Progenitor cell of endocrine pancreas (in vitro differentiated cells): ENCODE data around the gene GSTM4. TPM values are rescaled to one million over a fixed set of nuclear protein-coding genes. Genes with fewer than 3 reads are reported as not detected.
"Not testable (repeated sequence)": the region's sequence is repeated elsewhere in the genome, so short reads cannot be mapped to it uniquely, and the experiment has no call there.

Source experiments
- DNase-seq: peaks from one replicate; pipeline ENCODE4 v3.0.0; 2021; ENCODE audit warnings: low spot score; ENCODE audit not compliant: unreplicated experiment
- H3K27ac Mint-ChIP-seq: 2 replicates; pipeline ENCODE4 v1.8.0; 2021; ENCODE audit warnings: mild to moderate bottlenecking, moderate library complexity, mixed read lengths
- H3K27me3 Mint-ChIP-seq: 2 replicates; pipeline ENCODE4 v1.8.0; 2021; ENCODE audit warnings: mixed read lengths
- H3K36me3 Mint-ChIP-seq: 2 replicates; pipeline ENCODE4 v1.8.0; 2022; ENCODE audit warnings: mixed read lengths; ENCODE audit not compliant: insufficient read depth
- H3K4me1 Mint-ChIP-seq: 2 replicates; pipeline ENCODE4 v1.8.0; 2021; ENCODE audit warnings: low read depth, mixed read lengths
- H3K4me3 Mint-ChIP-seq: 2 replicates; pipeline ENCODE4 v1.8.0; 2021; ENCODE audit warnings: low read depth, mild to moderate bottlenecking, moderate library complexity, mixed read lengths
- H3K9me3 Mint-ChIP-seq: 2 replicates; pipeline ENCODE4 v1.8.0; 2021; ENCODE audit warnings: low read depth, mixed read lengths
- CTCF ChIP-seq: fragments of 200-600 bp; sonication (generic); IDR thresholded peaks from one replicate; pipeline ENCODE4 v1.5.0; 2021; ENCODE audit warnings: antibody characterized with exemption, mild to moderate bottlenecking; ENCODE audit not compliant: unreplicated experiment
- total RNA-seq: library from RNA; stranded (reverse); gene quantifications from 2 replicates; pipeline ENCODE4 v1.2.1, GENCODE V29; 2021

The GSTM4 gene
- total RNA-seq, 1 donor from 2014 or later, result 21.0 TPM

- no peaks in the 10 kb centered on the region for H3K9me3 Mint-ChIP-seq
- no peak overlapping the region for H3K27ac Mint-ChIP-seq
- no peaks in the 10 kb centered on the region for H3K27me3 Mint-ChIP-seq
- peaks cover 7% of the 10 kb centered on the region for H3K4me1 Mint-ChIP-seq
- TF ChIP-seq CTCF, result no peak
- DNase-seq, result no peak
- peaks cover 10% of the 10 kb centered on the region for H3K36me3 Mint-ChIP-seq
- H3K4me3 Mint-ChIP-seq, result no peak overlapping the region
These were observed 15.2 kb downstream of the GSTM4 start for GRCh38 chr1:109671067-109671466.

- DNase-seq, H3K36me3 Mint-ChIP-seq, H3K4me3 Mint-ChIP-seq, H3K9me3 Mint-ChIP-seq, H3K4me1 Mint-ChIP-seq, H3K27ac Mint-ChIP-seq, H3K27me3 Mint-ChIP-seq: not testable (repeated sequence)
These were observed 18.0 kb downstream of the GSTM4 start for GRCh38 chr1:109673861-109674260.

- H3K4me1 Mint-ChIP-seq, H3K36me3 Mint-ChIP-seq, H3K27ac Mint-ChIP-seq, DNase-seq, H3K27me3 Mint-ChIP-seq, H3K4me3 Mint-ChIP-seq, H3K9me3 Mint-ChIP-seq: not testable (repeated sequence)
These were observed 20.9 kb downstream of the GSTM4 start for GRCh38 chr1:109676683-109677381.

GRCh38 chr1:109677459-109677858, 21.6 kb downstream of the GSTM4 start:
- Mint-ChIP-seq H3K36me3 (no peaks in the 10 kb centered on the region), H3K4me3 (no peak overlapping the region), H3K27ac (no peak overlapping the region), H3K4me1 (no peaks in the 10 kb centered on the region), H3K9me3 (no peaks in the 10 kb centered on the region), H3K27me3 (no peaks in the 10 kb centered on the region)
- TF ChIP-seq CTCF, result no peak
- DNase-seq, result no peak

- DNase-seq, H3K36me3 Mint-ChIP-seq, H3K9me3 Mint-ChIP-seq, H3K27ac Mint-ChIP-seq, H3K4me3 Mint-ChIP-seq, H3K27me3 Mint-ChIP-seq, H3K4me1 Mint-ChIP-seq: not testable (repeated sequence)
These were observed 22.7 kb downstream of the GSTM4 start for GRCh38 chr1:109678637-109679036.

- H3K9me3 Mint-ChIP-seq, DNase-seq, H3K36me3 Mint-ChIP-seq, H3K27ac Mint-ChIP-seq, H3K27me3 Mint-ChIP-seq, H3K4me3 Mint-ChIP-seq, H3K4me1 Mint-ChIP-seq: not testable (repeated sequence)
These were observed 28.9 kb downstream of the GSTM4 start for GRCh38 chr1:109684777-109685176.

- not testable (repeated sequence) for H3K4me3 Mint-ChIP-seq, H3K4me1 Mint-ChIP-seq, H3K9me3 Mint-ChIP-seq, H3K27me3 Mint-ChIP-seq, H3K27ac Mint-ChIP-seq, H3K36me3 Mint-ChIP-seq, DNase-seq
These were observed 29.5 kb downstream of the GSTM4 start for GRCh38 chr1:109685399-109685798.

- H3K36me3 Mint-ChIP-seq, H3K4me1 Mint-ChIP-seq, H3K27ac Mint-ChIP-seq, DNase-seq, H3K4me3 Mint-ChIP-seq, H3K27me3 Mint-ChIP-seq, H3K9me3 Mint-ChIP-seq: not testable (repeated sequence)
These were observed 30.0 kb downstream of the GSTM4 start for GRCh38 chr1:109685890-109686289.

GRCh38 chr1:109687109-109687508, 31.2 kb downstream of the GSTM4 start:
- not testable (repeated sequence) for H3K36me3 Mint-ChIP-seq, H3K27me3 Mint-ChIP-seq, DNase-seq, H3K4me1 Mint-ChIP-seq, H3K9me3 Mint-ChIP-seq
- H3K27ac Mint-ChIP-seq, result peak overlapping the region; percentile 95
- H3K4me3 Mint-ChIP-seq, result peak overlapping the region; percentile 74
